Natural killer cell (primary cell): ENCODE results near the gene ZBTB40. TPM values are rescaled to one million over a fixed set of nuclear protein-coding genes. Genes with fewer than 3 reads are reported as not detected.

Experiments
- ATAC-seq, 3 donors: fragments of 150-1000 bp in 2 of 3; fragments of 200-7000 bp in 1 of 3; cut with Tn5 transposase; 1 replicate in 1 of 3; 2 replicates in 2 of 3; pipeline ENCODE4 v1.10.0; 2021; ENCODE audit warnings: mild to moderate bottlenecking in 2 of 3, moderate library complexity in 2 of 3
- DNase-seq, 2 donors: peaks; one replicate each; pipeline versions ENCODE4 v3.0.0 to v3.0.0-alpha.2; 2013 to 2021; ENCODE audit warnings: mixed read lengths in 1 of 2
- H3K27ac ChIP-seq: one replicate; pipeline ENCODE4 v1.5.1; 2013; ENCODE audit warnings: mild to moderate bottlenecking, low read length
- H3K27me3 ChIP-seq: one replicate; pipeline ENCODE4 v1.6.1; 2013; ENCODE audit warnings: low read length; ENCODE audit not compliant: control insufficient read depth, insufficient read depth
- H3K36me3 ChIP-seq: one replicate; pipeline ENCODE4 v1.6.1; 2013; ENCODE audit warnings: low read length; ENCODE audit not compliant: control insufficient read depth, insufficient read depth
- H3K4me1 ChIP-seq: one replicate; pipeline ENCODE4 v1.6.1; 2013; ENCODE audit warnings: low read length; ENCODE audit not compliant: control insufficient read depth, insufficient read depth
- H3K4me3 ChIP-seq: one replicate; pipeline ENCODE4 v1.5.1; 2013; ENCODE audit warnings: low read length
- H3K9me3 ChIP-seq: one replicate; pipeline ENCODE4 v1.6.1; 2013; ENCODE audit warnings: low read length; ENCODE audit not compliant: control insufficient read depth, insufficient read depth
- H3K27ac Mint-ChIP-seq, 2 donors: one replicate each; pipeline ENCODE4 v1.8.0; 2022; ENCODE audit warnings: mild to moderate bottlenecking in 2 of 2, mixed read lengths in 2 of 2, moderate library complexity in 1 of 2
- H3K27me3 Mint-ChIP-seq, 2 donors: one replicate each; pipeline ENCODE4 v1.8.0; 2022; ENCODE audit warnings: low read depth in 2 of 2, mixed read lengths in 2 of 2
- H3K36me3 Mint-ChIP-seq: one replicate; pipeline ENCODE4 v1.8.0; 2022; ENCODE audit warnings: mixed read lengths
- H3K4me1 Mint-ChIP-seq, 2 donors: one replicate each; pipeline ENCODE4 v1.8.0; 2022; ENCODE audit warnings: mixed read lengths in 2 of 2
- H3K4me3 Mint-ChIP-seq: one replicate; pipeline ENCODE4 v1.8.0; 2022; ENCODE audit warnings: mild to moderate bottlenecking, moderate library complexity, mixed read lengths
- H3K9me3 Mint-ChIP-seq, 2 donors: one replicate each; pipeline ENCODE4 v1.8.0; 2022; ENCODE audit warnings: mixed read lengths in 2 of 2
- CTCF ChIP-seq: fragments of 200-600 bp; IDR thresholded peaks from one replicate; pipeline ENCODE4 v1.8.0; 2022; ENCODE audit warnings: antibody characterized with exemption
- WGBS: methylation state at CpG from one replicate; pipeline ENCODE4 v1.1.7; 2013; ENCODE audit warnings: missing lambda C conversion rate; ENCODE audit not compliant: insufficient coverage; 5-methylcytosine and 5-hydroxymethylcytosine counted together
- intact Hi-C: fragments of 100-400 bp; cut with micrococcal nuclease; formaldehyde crosslinking; loops from one replicate; pipeline ENCODE4 v1.14.2; 2022
- total RNA-seq, 4 donors: library from RNA; stranded (reverse); fragments of 120-200 nt in 1 of 4; gene quantifications; one replicate each; pipeline versions ENCODE4 v1.2.3 to v1.2.4, GENCODE V29; 2013 to 2022

The ZBTB40 gene
- total RNA-seq, 3 donors from 2014 or later (not counting 1 experiment from before 2014, with no cell fraction given) = 32.9 to 37.6 (median 36.7) TPM

GRCh38 chr1:22537441-22538139 lies 85.9 kb downstream of the ZBTB40 start:
- Histone ChIP-seq H3K4me1 (no peaks in the 10 kb centered on the region), H3K27ac (no peak overlapping the region), H3K9me3 (no peaks in the 10 kb centered on the region), H3K36me3 (no peaks in the 10 kb centered on the region), H3K4me3 (no peak overlapping the region), H3K27me3 (no peaks in the 10 kb centered on the region)
- no peak overlapping the region for H3K27ac Mint-ChIP-seq
- no peak for ATAC-seq
- 84% methylated on average over 13 of the region's 13 CpGs for WGBS
- intact Hi-C loops = no loop called here
- no peak for DNase-seq
- H3K4me1 Mint-ChIP-seq = peaks cover 6 to 15% of the 10 kb centered on the region in 2 donors
- no peaks in the 10 kb centered on the region for H3K9me3 Mint-ChIP-seq
- no peaks in the 10 kb centered on the region for H3K27me3 Mint-ChIP-seq
- TF ChIP-seq CTCF = no peak
- H3K4me3 Mint-ChIP-seq = no peak overlapping the region
- no peaks in the 10 kb centered on the region for H3K36me3 Mint-ChIP-seq

GRCh38 chr1:22539510-22540118 lies 88.0 kb downstream of the ZBTB40 start:
- Mint-ChIP-seq H3K36me3 (no peaks in the 10 kb centered on the region), H3K4me3 (no peak overlapping the region), H3K4me1 (peaks cover 6 to 15% of the 10 kb centered on the region in 2 donors), H3K27ac (peak overlapping the region in 1 of 2 donors; percentile 28), H3K9me3 (no peaks in the 10 kb centered on the region), H3K27me3 (no peaks in the 10 kb centered on the region)
- Histone ChIP-seq H3K9me3 (no peaks in the 10 kb centered on the region), H3K4me1 (no peaks in the 10 kb centered on the region), H3K4me3 (no peak overlapping the region), H3K27ac (no peak overlapping the region), H3K27me3 (no peaks in the 10 kb centered on the region), H3K36me3 (no peaks in the 10 kb centered on the region)
- WGBS = 22% methylated on average over 15 of the region's 16 CpGs
- TF ChIP-seq CTCF = no peak
- intact Hi-C loops = no loop called here
- DNase-seq = no peak
- no peak for ATAC-seq

- Mint-ChIP-seq H3K9me3 (no peaks in the 10 kb centered on the region), H3K4me3 (no peak overlapping the region), H3K27ac (no peak overlapping the region), H3K36me3 (no peaks in the 10 kb centered on the region), H3K27me3 (no peaks in the 10 kb centered on the region), H3K4me1 (peaks cover 6 to 15% of the 10 kb centered on the region in 2 donors)
- Histone ChIP-seq H3K27me3 (no peaks in the 10 kb centered on the region), H3K4me3 (no peak overlapping the region), H3K27ac (no peak overlapping the region), H3K36me3 (no peaks in the 10 kb centered on the region), H3K4me1 (no peaks in the 10 kb centered on the region), H3K9me3 (no peaks in the 10 kb centered on the region)
- WGBS = 81% methylated on average over 5 of the region's 5 CpGs
- no peak for ATAC-seq
- no peak for DNase-seq
- no peak for TF ChIP-seq CTCF
- intact Hi-C loops = no loop called here
Observed at GRCh38 chr1:22540337-22540736, 88.7 kb downstream of the ZBTB40 start.
